ENCODE results near the gene AXL. TPM values are rescaled to one million over a fixed set of nuclear protein-coding genes. Genes with fewer than 3 reads are reported as not detected.
"Not testable (repeated sequence)": the region's sequence is repeated elsewhere in the genome, so short reads cannot be mapped to it uniquely, and the experiment has no call there.

Gene AXL
- total and polyA plus RNA-seq, 9 of the 15 experiments (the other 6 are each of a cell fraction or from before 2014, with no cell fraction given): 0.80 to 6.6 (median 1.6) TPM

DNA sequence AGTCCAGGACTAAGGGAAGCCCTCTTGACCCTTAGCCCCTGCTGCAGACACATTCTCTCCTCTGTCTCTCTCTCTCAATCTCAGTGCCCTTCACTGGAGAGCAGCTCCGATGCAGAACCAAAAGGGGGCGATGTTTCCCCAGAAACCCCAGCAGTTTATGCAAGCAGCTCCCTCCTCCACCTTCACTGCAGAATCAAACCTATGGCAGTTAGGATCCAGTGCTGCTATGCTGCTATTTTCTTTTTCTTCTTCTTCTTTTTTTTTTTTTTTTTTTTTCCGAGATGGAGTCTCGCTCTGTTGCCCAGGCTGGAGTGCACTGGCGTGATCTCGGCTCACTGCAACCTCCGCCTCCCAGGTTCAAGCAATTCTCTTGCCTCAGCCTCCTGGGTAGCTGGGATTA lies 14.7 kb upstream of the AXL start (continued):
- TF ChIP-seq, protein P1, sequence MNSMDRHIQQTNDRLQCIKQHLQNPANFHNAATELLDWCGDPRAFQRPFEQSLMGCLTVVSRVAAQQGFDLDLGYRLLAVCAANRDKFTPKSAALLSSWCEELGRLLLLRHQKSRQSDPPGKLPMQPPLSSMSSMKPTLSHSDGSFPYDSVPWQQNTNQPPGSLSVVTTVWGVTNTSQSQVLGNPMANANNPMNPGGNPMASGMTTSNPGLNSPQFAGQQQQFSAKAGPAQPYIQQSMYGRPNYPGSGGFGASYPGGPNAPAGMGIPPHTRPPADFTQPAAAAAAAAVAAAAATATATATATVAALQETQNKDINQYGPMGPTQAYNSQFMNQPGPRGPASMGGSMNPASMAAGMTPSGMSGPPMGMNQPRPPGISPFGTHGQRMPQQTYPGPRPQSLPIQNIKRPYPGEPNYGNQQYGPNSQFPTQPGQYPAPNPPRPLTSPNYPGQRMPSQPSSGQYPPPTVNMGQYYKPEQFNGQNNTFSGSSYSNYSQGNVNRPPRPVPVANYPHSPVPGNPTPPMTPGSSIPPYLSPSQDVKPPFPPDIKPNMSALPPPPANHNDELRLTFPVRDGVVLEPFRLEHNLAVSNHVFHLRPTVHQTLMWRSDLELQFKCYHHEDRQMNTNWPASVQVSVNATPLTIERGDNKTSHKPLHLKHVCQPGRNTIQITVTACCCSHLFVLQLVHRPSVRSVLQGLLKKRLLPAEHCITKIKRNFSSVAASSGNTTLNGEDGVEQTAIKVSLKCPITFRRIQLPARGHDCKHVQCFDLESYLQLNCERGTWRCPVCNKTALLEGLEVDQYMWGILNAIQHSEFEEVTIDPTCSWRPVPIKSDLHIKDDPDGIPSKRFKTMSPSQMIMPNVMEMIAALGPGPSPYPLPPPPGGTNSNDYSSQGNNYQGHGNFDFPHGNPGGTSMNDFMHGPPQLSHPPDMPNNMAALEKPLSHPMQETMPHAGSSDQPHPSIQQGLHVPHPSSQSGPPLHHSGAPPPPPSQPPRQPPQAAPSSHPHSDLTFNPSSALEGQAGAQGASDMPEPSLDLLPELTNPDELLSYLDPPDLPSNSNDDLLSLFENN (IDR thresholded peaks at IDR 0.05; ENCODE audit: low read depth in 2 of 2, low read length in 2 of 2): 0 out of 4 replicates have a peak, but pooled peaks of 1 of the 2 experiments have one; percentile 35
- TF ChIP-seq HLTF (IDR thresholded peaks at IDR 0.05) (peak; percentile 79; the same call in 1 of the 2 replicates), JUN (IDR thresholded peaks at IDR 0.05; ENCODE audit: borderline replicate concordance, low read depth, low read length) (0 out of 2 replicates have a peak, but pooled peaks have one; percentile 5), ZNF175 (CRISPR knock-in tag; IDR thresholded peaks at IDR 0.05; ENCODE audit: low read depth) (0 out of 2 replicates have a peak, but pooled peaks have one; percentile 21), JUND (IDR thresholded peaks at IDR 0.05; ENCODE audit: borderline replicate concordance, low read depth, low read length) (peak; percentile 51; the same call in 1 of the 2 replicates), RCOR1 (IDR thresholded peaks at IDR 0.05; ENCODE audit: borderline replicate concordance in 1 of 2, low read depth in 2 of 2, low read length in 2 of 2) (peak in 1 of 2 experiments; percentile 74; a peak in 2 of 4 replicates), BCOR (IDR thresholded peaks at IDR 0.05) (0 out of 2 replicates have a peak, but pooled peaks have one; percentile 23), SOX6 (IDR thresholded peaks at IDR 0.05) (peak; percentile 18; the same call in 1 of the 2 replicates), ARID2 (IDR thresholded peaks at IDR 0.05) (peak; percentile 91), GABPB1 (CRISPR knock-in tag; IDR thresholded peaks at IDR 0.05) (0 out of 2 replicates have a peak, but pooled peaks have one; percentile 27), ZNF263 (CRISPR knock-in tag; IDR thresholded peaks at IDR 0.05; ENCODE audit: borderline replicate concordance) (peak; percentile 72; the same call in 1 of the 2 replicates), CREM (IDR thresholded peaks at IDR 0.05; ENCODE audit: low read depth) (0 out of 2 replicates have a peak, but pooled peaks have one; percentile 17), TBL1XR1 (IDR thresholded peaks at IDR 0.05; ENCODE audit: low read length in 2 of 2) (peak in 1 of 2 experiments; percentile 25; a peak in 1 of 4 replicates), ZNF764 (CRISPR knock-in tag; IDR thresholded peaks at IDR 0.05; ENCODE audit: low read depth) (peak; percentile 75; the same call in 1 of the 2 replicates), MAFK (IDR thresholded peaks at IDR 0.05; ENCODE audit: low read length) (0 out of 2 replicates have a peak, but pooled peaks have one; percentile 19)
- not testable (repeated sequence) for TF ChIP-seq JUN (CRISPR knock-in tag; IDR thresholded peaks at IDR 0.05; ENCODE audit: borderline replicate concordance); JUND (tag; IDR thresholded peaks at IDR 0.05; ENCODE audit: borderline replicate concordance, low read depth, low read length)
